Heart right ventricle (tissue), 16 donors: ENCODE data around the gene TSSC4. TPM values are rescaled to one million over a fixed set of nuclear protein-coding genes. Genes with fewer than 3 reads are reported as not detected.

ENCODE experiments used
- ATAC-seq, 8 donors: fragments of 200-7000 bp; cut with Tn5 transposase; one replicate each; pipeline ENCODE4 v1.9.1; 2020; ENCODE audit warnings: mild to moderate bottlenecking in 8 of 8, moderate library complexity in 8 of 8, moderate number of reproducible peaks in 1 of 8
- DNase-seq, 2 donors: peaks; one replicate each; pipeline ENCODE4 v3.0.0-alpha.2; 2020
- H3K27ac ChIP-seq, 10 donors: fragments of 200-600 bp; sonication (generic) in 2 of 10; one replicate each; pipeline versions ENCODE4 v1.5.0 to v1.8.0; 2020 to 2022; ENCODE audit warnings: mild to moderate bottlenecking in 3 of 10
- H3K27me3 ChIP-seq, 7 donors: fragments of 200-600 bp; one replicate each; pipeline ENCODE4 v1.8.0; 2021 to 2022; ENCODE audit warnings: mild to moderate bottlenecking in 2 of 7
- H3K36me3 ChIP-seq, 9 donors: fragments of 200-600 bp; sonication (generic) in 1 of 9; one replicate each; pipeline versions ENCODE4 v1.5.0 to v1.8.0; 2020 to 2022; ENCODE audit warnings: mild to moderate bottlenecking in 2 of 9
- H3K4me1 ChIP-seq, 9 donors: fragments of 200-600 bp; sonication (generic) in 1 of 9; one replicate each; pipeline versions ENCODE4 v1.5.0 to v1.8.0; 2020 to 2022; ENCODE audit warnings: mild to moderate bottlenecking in 4 of 9
- H3K4me3 ChIP-seq, 10 donors: fragments of 200-600 bp; sonication (generic) in 2 of 10; one replicate each; pipeline versions ENCODE4 v1.5.0 to v1.8.0; 2020 to 2022; ENCODE audit warnings: mild to moderate bottlenecking in 7 of 10, moderate library complexity in 2 of 10
- H3K9me3 ChIP-seq, 11 donors: fragments of 200-600 bp in 10 of 11; sonication (generic) in 2 of 11; one replicate each; pipeline versions ENCODE4 v1.5.0 to v1.8.0; 2013 to 2022; ENCODE audit warnings: mild to moderate bottlenecking in 2 of 11, control low read depth in 1 of 11, moderate library complexity in 1 of 11
- WGBS, 2 donors: extraction: QIAGEN DNeasy Blood & Tissue Kit; methylation state at CpG; one replicate each; pipeline ENCODE4 v1.1.7; 2013; ENCODE audit warnings: inconsistent platforms in 1 of 2; 5-methylcytosine and 5-hydroxymethylcytosine counted together
- intact Hi-C, 10 donors: fragments of 100-400 bp; cut with DNase I; formaldehyde crosslinking; loops; one replicate each; pipeline versions ENCODE4 v1.11.1 to v1.14.2; 2022
- polyA plus RNA-seq, 2 donors: library from polyadenylated mRNA; stranded (reverse); fragments of 200-250 nt; gene quantifications; one replicate each; pipeline ENCODE4 v1.2.3, GENCODE V29; 2013
- total RNA-seq, 10 donors: library from RNA; stranded (reverse); fragmentation: NEBNext Ultra II Directional in 3 of 10; extraction: Animal tissue kit (Norgen Biotek cat#: 25700) in 3 of 10; gene quantifications; one replicate each; pipeline versions ENCODE4 v1.2.1 to v1.2.4, GENCODE V29; 2021 to 2023
- TF ChIP-seq, protein P1 (sequence below), 9 donors: fragments of 200-600 bp; sonication (generic) in 2 of 9; IDR thresholded peaks; one replicate each; pipeline versions ENCODE4 v1.5.0 to v1.8.0; 2021 to 2022; ENCODE audit warnings: antibody characterized with exemption in 9 of 9, mild to moderate bottlenecking in 5 of 9, moderate library complexity in 1 of 9
- donor health status: Arrhythmogenic right ventricular cardiomyopathy.
- donor health status: ischemic (EF 13 %, LVEDD 7.1; RV severe dilation, severe dysfunction).
- donor health status: healthy with polysubstance abuse.
- donor health status: DM: no; HTN: yes; CAD: no.
- donor health status: DM: no; HTN: no; CAD: no.
- donor health status: ischemic (EF 25% LVEDD 6.9; RV normal size, moderate dysfunction).
- donor health status: ischemic (EF 25% LVEDD 5.7; RV mildly dilated, moderate dysfunction).
- donor health status: healthy.
- donor health status: DM: yes; HTN: yes; CAD: no.
- donor health status: Ischemic cardiomyopathy.
- donor health status: ischemic (EF 35%, LVEDD 5.7; RV mildly dilated, moderate dysfunction).
- donor health status: nonischemic (EF 11% LVEDD 7.7; RV severe dilation, severe dysfunction).
- donor health status: DM: yes; HTN: yes; CAD: no.
- donor health status: PGD.
- donor health status: ischemic (EF 29% LVEDD 5.4; RV normal size, mild dysfunction).
- donor health status: nonischemic (EF 23%, LVEDD 6.1; RV moderate dilation, normal function).

Gene TSSC4
- total and polyA plus RNA-seq, 12 donors = 22.0 to 72.3 (median 30.7) TPM

GRCh38 chr11:2424811-2425495 is 24.4 kb downstream of the TSSC4 start:
- 77 to 88% methylated on average over 28 of the region's 28 CpGs for WGBS, 2 donors
- Histone ChIP-seq H3K27me3 (peaks cover 0 to 18% (median 6%) of the 10 kb centered on the region in 7 donors), H3K4me1 (peaks cover 0 to 12% (median 6%) of the 10 kb centered on the region in 9 donors), H3K36me3 (no peaks in the 10 kb centered on the region), H3K4me3 (no peak overlapping the region), H3K27ac (no peak overlapping the region), H3K9me3 (no peaks in the 10 kb centered on the region)
- intact Hi-C loops = loop anchor here in 4 of 10 donors (5.0 kb wide), 2 partner anchors 462 to 467 kb away; partner anchors contain the start of gene CDKN1C (in 2 of the 4)
- ATAC-seq (no peak), DNase-seq (peak in 1 of 2 donors; percentile 14)
- TF ChIP-seq, protein P1, sequence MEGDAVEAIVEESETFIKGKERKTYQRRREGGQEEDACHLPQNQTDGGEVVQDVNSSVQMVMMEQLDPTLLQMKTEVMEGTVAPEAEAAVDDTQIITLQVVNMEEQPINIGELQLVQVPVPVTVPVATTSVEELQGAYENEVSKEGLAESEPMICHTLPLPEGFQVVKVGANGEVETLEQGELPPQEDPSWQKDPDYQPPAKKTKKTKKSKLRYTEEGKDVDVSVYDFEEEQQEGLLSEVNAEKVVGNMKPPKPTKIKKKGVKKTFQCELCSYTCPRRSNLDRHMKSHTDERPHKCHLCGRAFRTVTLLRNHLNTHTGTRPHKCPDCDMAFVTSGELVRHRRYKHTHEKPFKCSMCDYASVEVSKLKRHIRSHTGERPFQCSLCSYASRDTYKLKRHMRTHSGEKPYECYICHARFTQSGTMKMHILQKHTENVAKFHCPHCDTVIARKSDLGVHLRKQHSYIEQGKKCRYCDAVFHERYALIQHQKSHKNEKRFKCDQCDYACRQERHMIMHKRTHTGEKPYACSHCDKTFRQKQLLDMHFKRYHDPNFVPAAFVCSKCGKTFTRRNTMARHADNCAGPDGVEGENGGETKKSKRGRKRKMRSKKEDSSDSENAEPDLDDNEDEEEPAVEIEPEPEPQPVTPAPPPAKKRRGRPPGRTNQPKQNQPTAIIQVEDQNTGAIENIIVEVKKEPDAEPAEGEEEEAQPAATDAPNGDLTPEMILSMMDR (IDR thresholded peaks at IDR 0.05) = no peak

GRCh38 chr11:2425506-2425905 is 25.0 kb downstream of the TSSC4 start:
- ATAC-seq (no peak), DNase-seq (peak in 1 of 2 donors; percentile 11)
- Histone ChIP-seq H3K27ac (no peak overlapping the region), H3K4me1 (peaks cover 0 to 6% (median 4%) of the 10 kb centered on the region in 9 donors), H3K9me3 (no peaks in the 10 kb centered on the region), H3K27me3 (peaks cover 0 to 18% (median 6%) of the 10 kb centered on the region in 7 donors), H3K4me3 (no peak overlapping the region), H3K36me3 (no peaks in the 10 kb centered on the region)
- intact Hi-C loops = loop anchor here in 4 of 10 donors (5.0 kb wide), 2 partner anchors 462 to 467 kb away; partner anchors contain the start of gene CDKN1C (in 2 of the 4)
- TF ChIP-seq, protein P1 (IDR thresholded peaks at IDR 0.05) = no peak
- WGBS, 2 donors = 78 to 95% methylated on average over 8 of the region's 8 CpGs

- H3K9me3 ChIP-seq = no peaks in the 10 kb centered on the region
These were observed 25.7 kb downstream of the TSSC4 start for GRCh38 chr11:2426221-2426620.

GRCh38 chr11:2426826-2427521 is 26.4 kb downstream of the TSSC4 start:
- 87 to 92% methylated on average over 13 to 14 of the region's 14 CpGs for WGBS, 2 donors
- DNase-seq = peak in 1 of 2 donors; percentile 7
- ATAC-seq = no peak

More at GRCh38 chr11:2426221-2426620, 25.7 kb downstream of the TSSC4 start:
- Histone ChIP-seq H3K4me1 (no peaks in the 10 kb centered on the region), H3K27me3 (peaks cover 0 to 13% (median 1%) of the 10 kb centered on the region in 7 donors), H3K27ac (no peak overlapping the region), H3K36me3 (no peaks in the 10 kb centered on the region), H3K4me3 (no peak overlapping the region)
- no peak for ATAC-seq
- TF ChIP-seq, protein P1 (IDR thresholded peaks at IDR 0.05) = no peak
- intact Hi-C loops = loop anchor here in 4 of 10 donors (5.0 kb wide), 2 partner anchors 461 to 466 kb away; partner anchors contain the start of gene CDKN1C (in 2 of the 4)
- 88 to 94% methylated on average over 13 of the region's 13 CpGs for WGBS, 2 donors
- DNase-seq = peak in 1 of 2 donors; percentile 11

More at GRCh38 chr11:2426826-2427521, 26.4 kb downstream of the TSSC4 start:
- Histone ChIP-seq H3K4me1 (no peaks in the 10 kb centered on the region), H3K9me3 (no peaks in the 10 kb centered on the region), H3K27ac (no peak overlapping the region), H3K4me3 (no peak overlapping the region), H3K36me3 (no peaks in the 10 kb centered on the region), H3K27me3 (peaks cover 0 to 8% (median 0%) of the 10 kb centered on the region in 7 donors)
- intact Hi-C loops = loop anchor here in 4 of 10 donors (5.0 kb wide), 2 partner anchors 460 to 465 kb away; partner anchors contain the start of gene CDKN1C (in 2 of the 4)
- TF ChIP-seq, protein P1 (IDR thresholded peaks at IDR 0.05) = no peak
